ENCODE measurements around the gene PRSS37. TPM values are rescaled to one million over a fixed set of nuclear protein-coding genes. Genes with fewer than 3 reads are reported as not detected.

PRSS37 gene
- total and polyA plus RNA-seq, 2 of the 8 experiments (the other 6 are each of a cell fraction or from before 2014, with no cell fraction given): not detected

DNA sequence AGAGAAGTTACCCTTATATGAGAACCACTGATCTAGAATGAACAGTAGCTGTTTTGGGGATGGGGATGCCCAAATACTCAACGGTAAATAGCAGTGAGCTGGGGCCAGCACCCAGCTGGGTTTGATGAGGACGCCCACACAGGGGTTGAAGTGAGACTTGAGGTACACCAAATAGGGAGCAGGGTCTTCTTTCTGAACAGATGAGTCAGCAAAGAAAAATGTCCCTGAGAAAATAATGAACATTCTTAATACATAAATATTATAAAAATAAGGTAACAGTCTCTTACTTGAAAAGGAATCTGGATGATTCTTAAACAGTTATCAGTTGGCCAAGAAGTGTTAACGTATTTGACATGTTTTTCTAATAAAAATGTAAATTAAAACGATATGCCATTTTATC, 2.0 kb downstream of the PRSS37 start:
- CTCF ChIA-PET (ENCODE audit: partially characterized antibody): no interaction called here
- Histone ChIP-seq H3K23me2 (ENCODE audit: low read depth, low read length) (no peaks in the 10 kb centered on the region), H3K27me3 (replicated peaks in 1 of 4; ENCODE audit: control insufficient read depth in 3 of 4, extremely low read depth in 1 of 4, insufficient read depth in 3 of 4, low read length in 3 of 4) (no peaks in the 10 kb centered on the region), H2BK12ac (ENCODE audit: low read depth, low read length) (no peak overlapping the region), H3K4me1 (replicated peaks in 1 of 4; ENCODE audit: control insufficient read depth in 3 of 4, insufficient read depth in 4 of 4, low read length in 3 of 4) (no peaks in the 10 kb centered on the region), H4K5ac (ENCODE audit: insufficient read length, low read depth, low read length) (no peak overlapping the region), H3K27ac (ENCODE audit: low read depth, low read length) (no peak overlapping the region), H2BK5ac (ENCODE audit: low read depth, low read length) (no peak overlapping the region), H3K23ac (ENCODE audit: insufficient read length) (no peak overlapping the region), H2AFZ (ENCODE audit: low read length) (no peak overlapping the region), H2BK120ac (replicated peaks; ENCODE audit: low read depth, low read length) (no peak overlapping the region), H2BK15ac (ENCODE audit: low read length) (no peak overlapping the region), H3K4me3 (ENCODE audit: extremely low read depth in 1 of 4, insufficient read depth in 2 of 4, low read depth in 3 of 4, low read length in 4 of 4) (no peak overlapping the region), H3K4ac (replicated peaks; ENCODE audit: insufficient read length, low read depth, low read length) (no peak overlapping the region), H3K79me2 (ENCODE audit: control insufficient read depth in 1 of 2, insufficient read depth in 2 of 2, low read length in 2 of 2) (no peaks in the 10 kb centered on the region), H2BK20ac (ENCODE audit: low read length) (no peak overlapping the region), H3K18ac (ENCODE audit: extremely low read depth, low read length) (no peak overlapping the region), H3K4me2 (ENCODE audit: insufficient read depth in 1 of 2, low read depth in 2 of 2, low read length in 2 of 2) (no peak overlapping the region), H4K91ac (replicated peaks; ENCODE audit: insufficient read length, low read length) (no peak overlapping the region), H3K56ac (replicated peaks; ENCODE audit: insufficient read length, low read depth, low read length) (no peak overlapping the region), H2AK5ac (ENCODE audit: low read depth, low read length) (no peak overlapping the region), H3K9ac (replicated peaks in 1 of 4; ENCODE audit: extremely low read depth in 1 of 4, low read depth in 3 of 4, low read length in 3 of 4) (no peak overlapping the region), H4K20me1 (replicated peaks in 1 of 2; ENCODE audit: control insufficient read depth in 1 of 2, insufficient read depth in 2 of 2, low read length in 2 of 2) (no peaks in the 10 kb centered on the region), H3K9me3 (ENCODE audit: insufficient read depth in 2 of 2, low read depth in 1 of 2, low read length in 1 of 2) (no peaks in the 10 kb centered on the region), H4K8ac (ENCODE audit: extremely low read depth, insufficient read depth, low read length) (no peak overlapping the region), H3K36me3 (ENCODE audit: control insufficient read depth in 2 of 4, insufficient read depth in 4 of 4, low read length in 3 of 4) (no peaks in the 10 kb centered on the region), H3K14ac (ENCODE audit: insufficient read length) (no peak overlapping the region), H3K79me1 (ENCODE audit: low read depth, low read length) (no peaks in the 10 kb centered on the region)
- POLR2A ChIA-PET (ENCODE audit: partially characterized antibody): no interaction called here
- DNase-seq (ENCODE audit: low read depth in 1 of 2, low spot score in 2 of 2) (no peak), FAIRE-seq (no peak)
- WGBS, 2 experiments (ENCODE audit: extremely low coverage in 1 of 2, insufficient coverage in 1 of 2, insufficient read length in 1 of 2, insufficient replicate concordance in 2 of 2, low coverage in 1 of 2, low lambda C conversion rate in 2 of 2, missing lambda C conversion rate in 1 of 2): 76% methylated on average over 4 of the region's 4 CpGs; no CpG with 5 or more reads in 1 of the 2 experiments
- TF ChIP-seq USF2 (IDR thresholded peaks at IDR 0.05; ENCODE audit: low read length): no peak
- TF ChIP-seq HDAC6 (IDR thresholded peaks at IDR 0.05; ENCODE audit: low read depth, low read length): no peak
- TF ChIP-seq BACH1 (IDR thresholded peaks at IDR 0.05; ENCODE audit: low read length): no peak
- TF ChIP-seq RBBP5 (IDR thresholded peaks at IDR 0.05; ENCODE audit: borderline replicate concordance, low read depth, low read length): no peak
- no peak for TF ChIP-seq KDM4A (IDR thresholded peaks at IDR 0.05; ENCODE audit: low read depth, low read length, severe bottlenecking)
- TF ChIP-seq SP4 (IDR thresholded peaks at IDR 0.05; ENCODE audit: low read length): no peak
- no peak for TF ChIP-seq KDM5A (IDR thresholded peaks at IDR 0.05; ENCODE audit: low read length)
- no peak for TF ChIP-seq RNF2 (IDR thresholded peaks at IDR 0.05; ENCODE audit: borderline replicate concordance, low read depth, low read length, missing control alignments, poor library complexity, severe bottlenecking)
- TF ChIP-seq POLR2AphosphoS5 (IDR thresholded peaks at IDR 0.05; ENCODE audit: low read depth, low read length): no peak
- no peak for TF ChIP-seq CREB1 (IDR thresholded peaks at IDR 0.05)
- no peak for TF ChIP-seq TAF1 (IDR thresholded peaks at IDR 0.05; ENCODE audit: low read depth, low read length)
- TF ChIP-seq RXRA (IDR thresholded peaks at IDR 0.05; ENCODE audit: insufficient read depth, low read depth, low read length): no peak
- TF ChIP-seq CHD2 (IDR thresholded peaks at IDR 0.05; ENCODE audit: low read length): no peak
- no peak for TF ChIP-seq RFX5 (IDR thresholded peaks at IDR 0.05; ENCODE audit: borderline replicate concordance, low read depth, low read length)
- TF ChIP-seq POU5F1 (IDR thresholded peaks at IDR 0.05; ENCODE audit: low read depth, low read length): no peak
